HEK293T (cell line): ENCODE results near the gene RTN4RL1.

ENCODE experiments used
- CTCF ChIA-PET: fragments of 350-600 bp; formaldehyde crosslinking; extraction: SDS; loops from one replicate; lab custom pipeline; 2021; ENCODE audit warnings: antibody characterized with exemption, inconsistent platforms; lab: Yijun Ruan, JAX
- POLR2A ChIA-PET: fragments of 350-600 bp; formaldehyde crosslinking; extraction: SDS; loops from one replicate; lab custom pipeline; 2020; ENCODE audit warnings: antibody characterized with exemption, inconsistent platforms; lab: Yijun Ruan, JAX
- DNase-seq: peaks from one replicate; pipeline ENCODE4 v3.0.0; 2012; ENCODE audit warnings: mixed read lengths; ENCODE audit errors: extremely low spot score
- ARNT ChIP-seq: fragments of 450-650 bp; IDR thresholded peaks from 2 replicates; pipeline ENCODE4 v1.6.1; 2017; ENCODE audit warnings: mild to moderate bottlenecking
- BHLHE40 ChIP-seq: fragments of 450-650 bp; IDR thresholded peaks from 2 replicates; pipeline ENCODE4 v1.6.1; 2016; ENCODE audit warnings: mild to moderate bottlenecking, moderate library complexity, borderline replicate concordance
- CTBP1 ChIP-seq: fragments of 450-650 bp; IDR thresholded peaks from 2 replicates; pipeline ENCODE4 v1.6.1; 2016; ENCODE audit warnings: borderline replicate concordance
- ELF4 ChIP-seq: fragments of 450-650 bp; IDR thresholded peaks from 2 replicates; pipeline ENCODE4 v1.6.1; 2017; ENCODE audit warnings: antibody characterized with exemption
- FOXA1 ChIP-seq: fragments of 450-650 bp; IDR thresholded peaks from 2 replicates; pipeline ENCODE4 v1.6.1; 2016; ENCODE audit warnings: mild to moderate bottlenecking
- FOXK2 ChIP-seq: fragments of 450-650 bp; IDR thresholded peaks from 2 replicates; pipeline ENCODE4 v1.6.1; 2016; ENCODE audit warnings: mild to moderate bottlenecking
- FOXM1 ChIP-seq: fragments of 450-650 bp; IDR thresholded peaks from 2 replicates; pipeline ENCODE4 v1.6.1; 2017; ENCODE audit warnings: mild to moderate bottlenecking, borderline replicate concordance
- HDGF ChIP-seq: fragments of 450-650 bp; IDR thresholded peaks from 2 replicates; pipeline ENCODE4 v1.6.1; 2017; ENCODE audit warnings: antibody characterized with exemption, borderline replicate concordance
- L3MBTL2 ChIP-seq: fragments of 450-650 bp; conservative IDR thresholded peaks from 2 replicates; pipeline ENCODE4 v1.6.1; 2016; ENCODE audit warnings: mild to moderate bottlenecking
- LEF1 ChIP-seq: fragments of 450-650 bp; IDR thresholded peaks from 2 replicates; pipeline ENCODE4 v1.6.1; 2017; ENCODE audit warnings: mild to moderate bottlenecking, borderline replicate concordance
- NFRKB ChIP-seq: fragments of 450-650 bp; IDR thresholded peaks from 2 replicates; pipeline ENCODE4 v1.6.1; 2016; ENCODE audit warnings: mild to moderate bottlenecking, moderate library complexity
- SP1 ChIP-seq: fragments of 450-650 bp; IDR thresholded peaks from 2 replicates; pipeline ENCODE4 v1.6.1; 2017
- SUZ12 ChIP-seq: fragments of 450-650 bp; IDR thresholded peaks from 2 replicates; pipeline ENCODE4 v1.6.1; 2016; ENCODE audit warnings: mild to moderate bottlenecking
- TARDBP ChIP-seq: fragments of 450-650 bp; IDR thresholded peaks from 2 replicates; pipeline ENCODE4 v1.6.1; 2016
- ZNF384 ChIP-seq: fragments of 450-650 bp; IDR thresholded peaks from 2 replicates; pipeline ENCODE4 v1.6.1; 2016
- TF ChIP-seq, protein P1 (sequence below): fragments of 450-650 bp; IDR thresholded peaks from 2 replicates; pipeline ENCODE4 v1.6.1; 2016

The RTN4RL1 gene

GRCh38 chr17:1913702-1914101 lies 111.4 kb downstream of the RTN4RL1 start:
- no peak for DNase-seq
- CTCF ChIA-PET, result no interaction called here
- POLR2A ChIA-PET, result no interaction called here
- TF ChIP-seq NFRKB (no peak), SUZ12 (no peak), ARNT (no peak), FOXK2 (no peak), FOXM1 (no peak), FOXA1 (no peak), SP1 (no peak), TARDBP (no peak), HDGF (no peak), CTBP1 (no peak), ELF4 (no peak), L3MBTL2 (no peak)
- TF ChIP-seq, protein P1, sequence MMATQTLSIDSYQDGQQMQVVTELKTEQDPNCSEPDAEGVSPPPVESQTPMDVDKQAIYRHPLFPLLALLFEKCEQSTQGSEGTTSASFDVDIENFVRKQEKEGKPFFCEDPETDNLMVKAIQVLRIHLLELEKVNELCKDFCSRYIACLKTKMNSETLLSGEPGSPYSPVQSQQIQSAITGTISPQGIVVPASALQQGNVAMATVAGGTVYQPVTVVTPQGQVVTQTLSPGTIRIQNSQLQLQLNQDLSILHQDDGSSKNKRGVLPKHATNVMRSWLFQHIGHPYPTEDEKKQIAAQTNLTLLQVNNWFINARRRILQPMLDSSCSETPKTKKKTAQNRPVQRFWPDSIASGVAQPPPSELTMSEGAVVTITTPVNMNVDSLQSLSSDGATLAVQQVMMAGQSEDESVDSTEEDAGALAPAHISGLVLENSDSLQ, result no peak

DNA sequence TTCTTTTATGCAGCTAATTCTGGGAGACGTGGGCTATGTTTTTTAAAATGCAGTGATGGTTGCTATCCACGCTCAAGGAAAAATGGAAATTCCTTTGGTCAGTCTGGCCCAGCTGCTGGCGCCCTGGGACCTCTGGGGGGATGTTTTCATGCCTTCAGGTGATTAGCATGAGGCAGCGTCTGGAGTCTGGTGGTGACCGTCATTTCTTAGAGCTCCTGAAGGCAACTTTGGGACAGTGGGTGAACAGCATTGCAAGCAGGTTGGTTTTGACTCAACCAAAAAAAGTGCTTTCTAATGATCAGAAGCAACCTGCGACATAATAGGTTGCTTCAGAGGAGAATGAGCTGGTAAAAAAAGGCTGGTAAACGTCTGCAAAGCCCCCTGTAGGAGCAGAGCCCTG lies 113.0 kb downstream of the RTN4RL1 start:
- no peak for DNase-seq
- POLR2A ChIA-PET, result no interaction called here
- CTCF ChIA-PET, result interaction anchor here (0.6 kb wide), 1 partner anchor 11 kb away, joined by 3 read pairs; no protein-coding TSS in a partner anchor
- TF ChIP-seq FOXA1, result no peak
- no peak for TF ChIP-seq CTBP1
- TF ChIP-seq ZNF384, result no peak
- TF ChIP-seq L3MBTL2, result no peak
- no peak for TF ChIP-seq FOXM1
- no peak for TF ChIP-seq HDGF
- TF ChIP-seq SP1, result no peak
- no peak for TF ChIP-seq SUZ12
- no peak for TF ChIP-seq LEF1

GRCh38 chr17:1909985-1910384 lies 115.1 kb downstream of the RTN4RL1 start:
- TF ChIP-seq NFRKB, result no peak
- no peak for TF ChIP-seq BHLHE40
- TF ChIP-seq FOXA1, result no peak
- TF ChIP-seq SUZ12, result no peak
- TF ChIP-seq, protein P1, result no peak
- TF ChIP-seq TARDBP, result no peak
- no peak for TF ChIP-seq LEF1
- no peak for TF ChIP-seq ZNF384
- TF ChIP-seq L3MBTL2, result no peak
- no peak for TF ChIP-seq FOXM1
- TF ChIP-seq SP1, result no peak
- TF ChIP-seq CTBP1, result no peak
- POLR2A ChIA-PET, result no interaction called here

DNA sequence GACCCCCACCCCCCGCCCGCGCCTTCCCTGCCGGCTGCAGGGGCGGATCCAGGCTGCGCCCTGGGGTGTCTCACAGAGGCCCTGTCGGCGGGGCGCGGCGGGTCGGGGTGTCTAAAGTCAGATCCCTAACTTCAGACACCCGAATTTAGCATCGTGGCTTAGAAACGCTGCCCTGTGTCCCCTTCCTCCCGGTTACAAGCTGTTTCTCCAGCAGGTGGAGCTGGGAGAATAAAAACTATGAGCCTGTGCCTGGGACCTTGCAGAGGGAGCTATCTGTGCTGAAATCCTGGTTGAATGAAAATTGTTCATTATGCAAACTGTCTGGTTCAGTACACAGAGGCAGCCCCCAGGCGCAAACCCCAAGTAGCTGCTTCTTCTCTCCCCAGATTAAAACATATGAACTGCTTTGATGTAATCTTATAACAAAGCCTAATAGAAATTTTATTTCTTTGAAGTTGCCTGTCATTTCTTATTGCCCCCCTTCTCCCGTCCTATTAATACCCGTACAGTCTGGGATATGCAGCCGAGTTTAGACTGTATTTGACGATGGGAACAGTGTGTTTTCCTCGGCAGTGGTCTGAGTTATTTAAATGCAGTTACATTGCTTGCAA lies 116.3 kb downstream of the RTN4RL1 start:
- DNase-seq, result peak; percentile 77
- TF ChIP-seq NFRKB (no peak), ARNT (no peak), ELF4 (no peak), FOXA1 (no peak), LEF1 (no peak), FOXK2 (no peak), SP1 (no peak), SUZ12 (no peak), BHLHE40 (no peak)
- TF ChIP-seq, protein P1, result no peak
- ChIA-PET CTCF (interaction anchor here (0.6 to 2.2 kb wide), 10 partner anchors 11 to 132 kb away, joined by 3 to 19 read pairs (median 5); partner anchors contain the start of gene RTN4RL1), POLR2A (interaction anchor here (1.0 kb wide), 1 partner anchor 117 kb away, joined by 7 read pairs; no protein-coding TSS in a partner anchor)

More at GRCh38 chr17:1909985-1910384, 115.1 kb downstream of the RTN4RL1 start:
- DNase-seq, result no peak
- CTCF ChIA-PET, result interaction anchor here (1.2 to 2.2 kb wide), 2 partner anchors 45 to 115 kb away, joined by 4 to 19 read pairs; partner anchors contain the start of gene RTN4RL1

- TF ChIP-seq ELF4, result no peak
- no peak for TF ChIP-seq FOXM1
- TF ChIP-seq ARNT, result no peak
- no peak for TF ChIP-seq SUZ12
- no peak for TF ChIP-seq BHLHE40
- no peak for TF ChIP-seq TARDBP
- no peak for TF ChIP-seq CTBP1
- TF ChIP-seq, protein P1, result no peak
- TF ChIP-seq FOXA1, result no peak
- ChIA-PET POLR2A (interaction anchor here (1.0 kb wide), 1 partner anchor 118 kb away, joined by 7 read pairs; no protein-coding TSS in a partner anchor), CTCF (interaction anchor here (0.6 to 2.2 kb wide), 8 partner anchors 15 to 133 kb away, joined by 3 to 19 read pairs (median 4); partner anchors contain the start of gene RTN4RL1)
- DNase-seq, result no peak
Measured at GRCh38 chr17:1907909-1908698, 117.0 kb downstream of the RTN4RL1 start.
